ENCODE results near the gene KCNH4.

- TF ChIP-seq, protein P1, sequence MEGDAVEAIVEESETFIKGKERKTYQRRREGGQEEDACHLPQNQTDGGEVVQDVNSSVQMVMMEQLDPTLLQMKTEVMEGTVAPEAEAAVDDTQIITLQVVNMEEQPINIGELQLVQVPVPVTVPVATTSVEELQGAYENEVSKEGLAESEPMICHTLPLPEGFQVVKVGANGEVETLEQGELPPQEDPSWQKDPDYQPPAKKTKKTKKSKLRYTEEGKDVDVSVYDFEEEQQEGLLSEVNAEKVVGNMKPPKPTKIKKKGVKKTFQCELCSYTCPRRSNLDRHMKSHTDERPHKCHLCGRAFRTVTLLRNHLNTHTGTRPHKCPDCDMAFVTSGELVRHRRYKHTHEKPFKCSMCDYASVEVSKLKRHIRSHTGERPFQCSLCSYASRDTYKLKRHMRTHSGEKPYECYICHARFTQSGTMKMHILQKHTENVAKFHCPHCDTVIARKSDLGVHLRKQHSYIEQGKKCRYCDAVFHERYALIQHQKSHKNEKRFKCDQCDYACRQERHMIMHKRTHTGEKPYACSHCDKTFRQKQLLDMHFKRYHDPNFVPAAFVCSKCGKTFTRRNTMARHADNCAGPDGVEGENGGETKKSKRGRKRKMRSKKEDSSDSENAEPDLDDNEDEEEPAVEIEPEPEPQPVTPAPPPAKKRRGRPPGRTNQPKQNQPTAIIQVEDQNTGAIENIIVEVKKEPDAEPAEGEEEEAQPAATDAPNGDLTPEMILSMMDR (IDR thresholded peaks at IDR 0.05) = no peak
- no peak for TF ChIP-seq EZH2 (IDR thresholded peaks at IDR 0.05; ENCODE audit: borderline replicate concordance, insufficient read depth, low read depth, low read length, poor library complexity, severe bottlenecking)
Measured at GRCh38 chr17:42171831-42172230, 9.1 kb downstream of the KCNH4 start.

Data from B cell (primary cell).